ENCODE measurements around the gene BRSK1.

GRCh38 chr19:55241935-55242464, 41.8 kb upstream of the BRSK1 start:
- TF ChIP-seq CTCF (IDR thresholded peaks at IDR 0.05) (no peak), POLR2A (IDR thresholded peaks at IDR 0.05) (no peak)
